Activated CD8-positive, alpha-beta T cell treated with anti-CD3 and anti-CD28 coated beads, Interleukin-2, amount 10 ng/mL, durations not matched to agents 7 days and 5 days (primary cell): ENCODE results near the gene SH3BP5. TPM values are rescaled to one million over a fixed set of nuclear protein-coding genes. Genes with fewer than 3 reads are reported as not detected.

ENCODE experiments used
- ATAC-seq: fragments of 150-1000 bp; cut with Tn5 transposase; one replicate; pipeline ENCODE4 v1.10.0; 2021; ENCODE audit warnings: moderate library complexity
- CTCF ChIA-PET: fragments of 350-600 bp; sonication (Branson Sonifier 250); formaldehyde crosslinking; loops from one replicate; lab custom pipeline; 2021; ENCODE audit warnings: antibody characterized with exemption; lab: Charles Lee
- POLR2A ChIA-PET: fragments of 350-600 bp; sonication (Branson Sonifier 250); formaldehyde crosslinking; loops from one replicate; lab custom pipeline; 2021; ENCODE audit warnings: antibody characterized with exemption; lab: Charles Lee
- DNase-seq: peaks from one replicate; pipeline ENCODE4 v3.0.0-alpha.2; 2020
- H3K27ac Mint-ChIP-seq: one replicate; pipeline ENCODE4 v1.8.0; 2021; ENCODE audit warnings: mild to moderate bottlenecking, mixed read lengths
- H3K27me3 Mint-ChIP-seq: one replicate; pipeline ENCODE4 v1.8.0; 2021; ENCODE audit warnings: low read depth, mixed read lengths
- H3K36me3 Mint-ChIP-seq: one replicate; pipeline ENCODE4 v1.8.0; 2021; ENCODE audit warnings: low read depth, mixed read lengths
- H3K4me1 Mint-ChIP-seq: one replicate; pipeline ENCODE4 v1.8.0; 2021; ENCODE audit warnings: low read depth, mixed read lengths
- H3K4me3 Mint-ChIP-seq: one replicate; pipeline ENCODE4 v1.8.0; 2021; ENCODE audit warnings: mild to moderate bottlenecking, mixed read lengths
- H3K9me3 Mint-ChIP-seq: one replicate; pipeline ENCODE4 v1.8.0; 2022; ENCODE audit warnings: mixed read lengths; ENCODE audit not compliant: insufficient read depth
- total RNA-seq, 2 experiments: library from RNA; stranded (reverse); gene quantifications; one replicate each; pipeline ENCODE4 v1.2.3, GENCODE V29; 2021

The SH3BP5 gene
- total RNA-seq, 2 experiments from 2014 or later: 12.6 to 15.0 TPM

DNA sequence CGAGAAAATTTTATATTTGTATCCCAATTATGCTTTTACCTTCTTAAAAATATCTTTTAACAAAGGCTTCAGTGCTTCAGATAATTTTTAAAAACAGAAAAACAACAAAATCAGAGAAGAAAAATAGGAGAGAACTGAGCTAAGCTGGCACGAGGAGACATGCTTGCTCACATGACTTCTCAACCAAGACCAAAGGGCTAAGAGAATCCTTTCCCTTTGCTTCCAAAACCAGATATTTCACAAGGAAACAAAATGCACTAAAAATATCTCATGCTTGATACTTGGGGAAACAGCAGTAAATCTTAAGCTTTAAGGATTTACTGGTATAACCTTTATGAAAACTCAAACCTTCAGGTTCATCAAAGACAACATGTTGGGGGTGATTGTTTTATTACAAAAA, 67.9 kb downstream of the SH3BP5 start:
- Mint-ChIP-seq H3K27me3 (no peaks in the 10 kb centered on the region), H3K4me1 (peaks cover 26% of the 10 kb centered on the region), H3K9me3 (no peaks in the 10 kb centered on the region), H3K36me3 (peaks cover 13% of the 10 kb centered on the region), H3K4me3 (no peak overlapping the region), H3K27ac (no peak overlapping the region)
- ChIA-PET CTCF (interaction anchor here (1.4 to 9.1 kb wide), 4 partner anchors 12 to 139 kb away, joined by 5 to 168 read pairs (median 124); partner anchors contain the start of genes CAPN7 and SH3BP5), POLR2A (no interaction called here)
- DNase-seq: no peak
- ATAC-seq: no peak

DNA sequence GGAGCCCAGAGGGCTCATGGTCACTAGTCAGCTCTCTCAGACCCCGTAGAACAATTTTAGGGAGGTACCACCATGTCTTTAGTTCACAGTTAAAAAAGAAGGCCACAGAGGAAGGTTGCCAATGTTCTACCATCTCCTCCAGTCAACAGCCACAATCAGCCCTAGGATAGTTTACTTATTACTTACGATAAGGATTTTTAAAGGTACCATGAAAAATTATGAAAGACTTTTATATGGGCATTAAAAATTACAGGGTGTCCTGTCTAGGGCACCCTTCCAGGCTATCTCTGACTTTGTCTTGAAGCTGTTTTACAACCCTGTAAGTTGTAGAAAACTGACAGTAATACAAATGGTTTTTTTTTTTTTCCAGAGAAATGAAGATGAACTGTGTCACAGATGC, 68.5 kb downstream of the SH3BP5 start:
- H3K4me1 Mint-ChIP-seq: peaks cover 21% of the 10 kb centered on the region
- H3K36me3 Mint-ChIP-seq: peaks cover 10% of the 10 kb centered on the region
- H3K27ac Mint-ChIP-seq: no peak overlapping the region
- ATAC-seq (no peak), DNase-seq (no peak)
- H3K4me3 Mint-ChIP-seq: no peak overlapping the region
- no peaks in the 10 kb centered on the region for H3K9me3 Mint-ChIP-seq
- POLR2A ChIA-PET: no interaction called here
- CTCF ChIA-PET: interaction anchor here (0.8 to 9.1 kb wide), 5 partner anchors 11 to 140 kb away, joined by 3 to 168 read pairs (median 100); partner anchors contain the start of genes CAPN7 and SH3BP5
- no peaks in the 10 kb centered on the region for H3K27me3 Mint-ChIP-seq

DNA sequence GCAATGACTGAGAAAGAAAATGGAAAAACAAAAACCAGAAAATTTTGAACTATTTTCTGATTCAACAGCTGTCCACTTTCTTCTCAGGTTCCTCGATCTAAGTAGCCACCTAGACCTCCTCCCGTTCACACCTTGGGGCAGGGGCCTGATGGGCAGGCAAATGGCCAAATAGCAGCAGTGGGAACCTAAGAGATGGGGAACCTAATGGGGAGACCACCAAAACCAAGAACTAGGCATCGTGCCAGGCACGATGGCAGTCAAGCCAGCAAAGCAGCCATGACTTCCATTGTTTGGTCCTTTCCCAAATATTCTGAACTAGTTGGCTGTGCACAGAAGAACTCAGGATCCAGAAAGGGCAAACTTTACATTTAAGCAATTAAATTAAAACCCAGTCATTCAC, 69.3 kb downstream of the SH3BP5 start:
- Mint-ChIP-seq H3K36me3 (peaks cover 17% of the 10 kb centered on the region), H3K9me3 (no peaks in the 10 kb centered on the region), H3K27me3 (no peaks in the 10 kb centered on the region), H3K27ac (no peak overlapping the region), H3K4me3 (no peak overlapping the region), H3K4me1 (peaks cover 18% of the 10 kb centered on the region)
- ChIA-PET CTCF (interaction anchor here (0.8 to 9.1 kb wide), 3 partner anchors 42 to 141 kb away, joined by 3 to 147 read pairs (median 100); partner anchors contain the start of gene CAPN7), POLR2A (no interaction called here)
- DNase-seq (peak; percentile 16), ATAC-seq (no peak)

DNA sequence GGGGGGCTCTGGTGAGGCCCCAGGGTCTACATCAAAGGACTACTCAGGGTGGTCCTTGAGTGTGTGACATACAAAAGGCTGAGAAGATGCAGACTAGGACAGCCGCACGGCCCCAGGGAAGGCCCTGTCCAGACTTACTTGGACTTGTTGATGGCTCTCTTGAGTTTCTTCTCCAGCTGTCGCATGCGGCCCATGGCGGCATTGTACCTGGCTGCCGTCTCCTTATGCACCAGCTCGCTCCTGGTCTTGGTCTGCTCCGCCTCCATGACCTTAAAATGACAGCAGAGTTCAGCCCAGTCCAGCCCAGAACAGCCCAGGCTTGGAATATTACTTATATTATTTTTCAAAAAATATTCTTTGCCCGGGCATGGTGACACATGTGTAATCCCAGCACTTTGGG, 70.4 kb downstream of the SH3BP5 start:
- CTCF ChIA-PET: interaction anchor here (1.2 to 1.3 kb wide), 2 partner anchors 72 to 144 kb away, joined by 3 read pairs; no protein-coding TSS in a partner anchor
- Mint-ChIP-seq H3K4me1 (peaks cover 15% of the 10 kb centered on the region), H3K27ac (no peak overlapping the region)

DNA sequence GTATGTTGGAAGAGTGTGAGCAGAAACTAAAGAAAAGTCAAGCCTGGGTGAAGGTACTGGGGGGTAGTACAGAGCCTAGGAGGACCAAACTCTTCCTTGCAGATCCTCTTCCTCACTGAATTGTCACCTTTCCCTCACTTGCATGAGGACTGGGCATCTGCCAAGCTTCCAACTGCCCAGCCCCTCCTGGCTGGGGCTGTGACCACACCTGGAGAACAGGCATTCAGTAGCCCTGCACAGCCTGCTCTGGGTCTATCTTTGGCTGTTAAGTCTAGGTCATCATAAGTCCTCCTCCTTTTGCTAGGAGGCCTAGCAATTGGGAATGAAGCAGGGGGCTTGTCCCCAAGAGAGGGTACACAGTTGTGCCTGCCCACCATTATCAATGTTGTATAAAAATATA, 71.1 kb downstream of the SH3BP5 start:
- DNase-seq (no peak), ATAC-seq (no peak)
- Mint-ChIP-seq H3K36me3 (peaks cover 28% of the 10 kb centered on the region), H3K4me1 (peaks cover 15% of the 10 kb centered on the region), H3K9me3 (no peaks in the 10 kb centered on the region), H3K27ac (no peak overlapping the region), H3K27me3 (no peaks in the 10 kb centered on the region), H3K4me3 (no peak overlapping the region)
- CTCF ChIA-PET: interaction anchor here (1.2 kb wide), 1 partner anchor 72 kb away, joined by 3 read pairs; no protein-coding TSS in a partner anchor
- POLR2A ChIA-PET: no interaction called here

More for the DNA sequence above, 70.4 kb downstream of the SH3BP5 start:
- peak; percentile 11 for DNase-seq
- H3K27me3 Mint-ChIP-seq: no peaks in the 10 kb centered on the region
- POLR2A ChIA-PET: interaction anchor here (0.6 kb wide), 1 partner anchor 296 kb away, joined by 3 read pairs; no protein-coding TSS in a partner anchor
- no peak for ATAC-seq
- H3K36me3 Mint-ChIP-seq: peaks cover 26% of the 10 kb centered on the region
- no peak overlapping the region for H3K4me3 Mint-ChIP-seq
- no peaks in the 10 kb centered on the region for H3K9me3 Mint-ChIP-seq

DNA sequence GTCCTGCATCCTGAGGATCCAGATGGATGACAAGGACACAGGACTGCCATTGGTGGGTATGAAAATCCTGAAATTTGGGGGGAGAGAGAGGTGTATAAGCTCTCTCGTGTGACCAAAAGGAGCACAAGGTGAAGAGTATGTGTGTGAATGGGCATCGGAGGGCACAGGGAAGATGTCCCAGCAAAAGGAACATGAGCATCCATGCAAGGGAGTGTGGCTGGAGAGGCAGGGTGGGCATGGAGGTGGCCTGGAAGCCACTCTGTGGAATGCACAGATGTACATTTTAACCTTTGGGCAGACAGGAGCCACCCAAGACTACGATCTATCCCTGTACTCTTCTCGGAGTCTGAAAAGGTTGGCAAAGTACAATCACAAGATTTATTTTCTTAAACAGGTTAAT, 71.9 kb downstream of the SH3BP5 start:
- POLR2A ChIA-PET: no interaction called here
- Mint-ChIP-seq H3K36me3 (peaks cover 36% of the 10 kb centered on the region), H3K4me3 (no peak overlapping the region), H3K4me1 (peaks cover 9% of the 10 kb centered on the region), H3K9me3 (no peaks in the 10 kb centered on the region), H3K27me3 (no peaks in the 10 kb centered on the region), H3K27ac (peak overlapping the region; percentile 22)
- no peak for DNase-seq
- CTCF ChIA-PET: interaction anchor here (1.3 to 3.5 kb wide), 4 partner anchors 8 to 152 kb away, joined by 3 to 25 read pairs (median 6); no protein-coding TSS in a partner anchor
- no peak for ATAC-seq

DNA sequence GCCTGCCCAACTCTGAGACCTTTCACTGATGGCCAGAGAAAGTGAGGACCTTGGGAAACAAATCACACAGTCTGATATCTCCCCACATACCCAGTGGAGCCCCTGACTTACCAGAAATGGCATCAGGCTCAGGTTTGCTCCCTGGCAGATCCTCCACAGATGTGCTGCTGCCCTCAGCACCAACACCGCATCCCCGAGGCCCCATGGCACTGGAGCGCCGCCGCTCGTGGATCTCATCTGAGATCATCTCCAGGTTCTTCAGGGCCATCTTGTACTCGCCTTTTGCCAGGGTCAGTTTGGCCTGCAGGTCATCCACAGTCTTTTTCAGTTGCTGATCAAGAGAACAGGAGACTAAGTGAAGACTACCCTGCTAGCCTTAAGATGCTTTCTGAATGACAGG, 73.7 kb downstream of the SH3BP5 start:
- no peaks in the 10 kb centered on the region for H3K4me1 Mint-ChIP-seq
- no peak overlapping the region for H3K27ac Mint-ChIP-seq
- ChIA-PET POLR2A (no interaction called here), CTCF (interaction anchor here (1.7 to 3.5 kb wide), 3 partner anchors 10 to 151 kb away, joined by 4 to 25 read pairs (median 5); no protein-coding TSS in a partner anchor)
- H3K9me3 Mint-ChIP-seq: no peaks in the 10 kb centered on the region
- H3K27me3 Mint-ChIP-seq: no peaks in the 10 kb centered on the region
- peaks cover 37% of the 10 kb centered on the region for H3K36me3 Mint-ChIP-seq
- DNase-seq (no peak), ATAC-seq (no peak)
- no peak overlapping the region for H3K4me3 Mint-ChIP-seq

DNA sequence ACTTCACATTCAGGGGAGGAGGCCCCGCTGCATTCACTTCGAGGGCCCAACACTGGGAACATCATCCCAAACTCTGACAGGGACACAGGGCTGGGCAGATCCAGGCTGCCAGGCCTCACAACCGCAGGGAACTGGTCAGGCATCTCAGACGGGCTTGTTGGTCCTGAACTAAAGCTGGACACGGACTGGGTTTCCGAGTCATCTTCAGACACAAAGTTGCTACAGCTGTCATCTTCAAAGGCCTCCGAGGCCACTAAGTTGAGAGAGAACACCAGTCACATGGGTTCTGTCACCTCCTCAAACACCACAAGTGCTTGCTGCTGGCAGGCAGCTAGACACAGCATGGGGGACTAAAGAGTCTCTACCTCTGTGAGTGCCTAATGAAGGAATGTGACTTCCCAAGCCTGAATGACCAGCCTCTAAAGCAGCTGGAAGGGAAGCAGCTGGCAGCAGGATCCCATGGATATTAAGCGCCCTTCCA, 75.5 kb downstream of the SH3BP5 start:
- ATAC-seq (no peak), DNase-seq (no peak)
- CTCF ChIA-PET: interaction anchor here (1.3 to 2.1 kb wide), 3 partner anchors 11 to 149 kb away, joined by 4 to 10 read pairs (median 7); partner anchors contain the start of gene SH3BP5
- H3K4me3 Mint-ChIP-seq: no peak overlapping the region
- peaks cover 49% of the 10 kb centered on the region for H3K36me3 Mint-ChIP-seq
- no peak overlapping the region for H3K27ac Mint-ChIP-seq
- H3K27me3 Mint-ChIP-seq: no peaks in the 10 kb centered on the region
- H3K9me3 Mint-ChIP-seq: no peaks in the 10 kb centered on the region
- POLR2A ChIA-PET: no interaction called here
- H3K4me1 Mint-ChIP-seq: peaks cover 6% of the 10 kb centered on the region

DNA sequence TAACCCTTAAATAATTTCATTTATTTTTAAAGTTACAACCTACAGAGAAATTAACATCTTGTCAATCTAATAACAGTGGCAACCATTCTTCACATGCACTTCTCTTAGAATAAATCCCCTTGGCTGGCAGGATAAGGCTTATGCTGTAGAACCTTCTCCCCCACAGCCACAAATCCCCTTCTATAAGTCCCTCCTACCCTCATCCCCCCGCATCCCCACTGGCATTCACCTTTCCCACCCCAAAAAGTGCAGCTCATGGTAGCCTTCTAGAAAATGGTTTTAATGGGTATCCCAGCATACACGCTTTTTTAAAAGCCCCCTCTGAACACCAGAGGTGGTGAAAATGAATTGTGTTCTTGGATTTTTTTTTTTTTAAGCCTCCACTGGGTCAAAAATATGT, 77.2 kb downstream of the SH3BP5 start:
- no peak for ATAC-seq
- POLR2A ChIA-PET: interaction anchor here (0.6 kb wide), 1 partner anchor 17 kb away, joined by 3 read pairs; no protein-coding TSS in a partner anchor

DNA sequence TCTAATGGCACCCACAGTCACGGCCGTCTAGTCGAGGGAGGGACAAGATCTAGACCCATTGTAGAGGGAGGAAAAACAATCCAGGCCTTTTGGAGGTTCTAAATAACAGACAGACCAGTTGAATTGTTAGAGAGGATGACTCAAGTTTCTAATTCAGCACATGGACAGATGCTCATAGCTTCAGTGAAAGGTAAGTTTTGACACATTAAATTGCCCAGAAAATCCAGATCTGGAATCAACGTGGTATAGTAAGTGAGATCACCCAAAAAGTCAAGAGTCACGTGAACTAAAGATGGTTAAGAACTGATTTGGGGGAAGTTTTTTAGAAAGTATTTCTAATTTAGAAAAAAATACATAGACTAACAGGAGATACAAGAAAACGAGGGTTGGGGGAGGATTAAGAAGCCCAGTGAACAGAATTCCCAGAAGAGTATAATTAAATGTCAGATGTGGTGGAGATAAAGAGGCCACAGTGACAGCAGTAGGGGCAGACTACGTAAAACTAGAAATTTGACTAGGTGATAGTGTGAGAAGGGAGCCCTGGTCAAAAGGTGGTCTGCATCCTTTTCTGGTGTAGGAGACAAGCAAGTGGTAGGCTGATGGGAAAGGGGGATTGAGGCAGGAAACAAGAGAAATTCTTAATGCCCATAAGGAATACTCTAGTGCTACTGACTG, 79.2 kb downstream of the SH3BP5 start:
- Mint-ChIP-seq H3K9me3 (no peaks in the 10 kb centered on the region), H3K4me1 (peaks cover 6% of the 10 kb centered on the region), H3K27me3 (no peaks in the 10 kb centered on the region), H3K27ac (no peak overlapping the region), H3K4me3 (no peak overlapping the region), H3K36me3 (peaks cover 50% of the 10 kb centered on the region)
- POLR2A ChIA-PET: no interaction called here
- DNase-seq (no peak), ATAC-seq (no peak)
- CTCF ChIA-PET: interaction anchor here (1.3 to 1.7 kb wide), 3 partner anchors 12 to 151 kb away, joined by 4 to 10 read pairs (median 5); no protein-coding TSS in a partner anchor

More for the DNA sequence above, 77.2 kb downstream of the SH3BP5 start:
- Mint-ChIP-seq H3K27ac (no peak overlapping the region), H3K4me3 (no peak overlapping the region), H3K9me3 (no peaks in the 10 kb centered on the region), H3K36me3 (peaks cover 59% of the 10 kb centered on the region), H3K4me1 (peaks cover 6% of the 10 kb centered on the region), H3K27me3 (no peaks in the 10 kb centered on the region)
- no peak for DNase-seq
- CTCF ChIA-PET: interaction anchor here (1.5 to 2.1 kb wide), 3 partner anchors 13 to 147 kb away, joined by 6 to 10 read pairs (median 7); partner anchors contain the start of gene SH3BP5

DNA sequence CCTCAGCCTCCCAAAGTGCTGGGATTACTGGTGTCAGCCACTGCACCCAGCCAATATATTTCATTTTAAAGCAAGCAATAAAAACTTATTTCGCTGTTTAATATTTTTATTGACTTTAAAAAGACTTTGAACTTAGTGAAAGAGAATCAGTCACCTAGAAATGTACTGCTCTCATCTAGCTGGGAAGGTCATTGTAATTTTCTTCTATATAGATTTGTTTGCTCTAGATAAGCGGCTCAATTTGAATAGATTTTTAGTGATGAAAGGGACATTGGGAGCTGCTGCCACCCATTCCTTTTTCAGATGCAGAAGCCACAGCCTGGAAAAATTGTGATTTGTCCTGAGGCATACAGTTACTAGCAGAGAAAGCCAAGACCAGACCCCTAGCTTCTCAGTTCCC, 86.2 kb downstream of the SH3BP5 start:
- H3K9me3 Mint-ChIP-seq: no peaks in the 10 kb centered on the region
- no peaks in the 10 kb centered on the region for H3K27me3 Mint-ChIP-seq
- no peak for DNase-seq
- peaks cover 7% of the 10 kb centered on the region for H3K4me1 Mint-ChIP-seq
- no peak for ATAC-seq
- H3K27ac Mint-ChIP-seq: no peak overlapping the region
- no peak overlapping the region for H3K4me3 Mint-ChIP-seq
- ChIA-PET POLR2A (no interaction called here), CTCF (interaction anchor here (0.8 to 1.7 kb wide), 3 partner anchors 22 to 159 kb away, joined by 3 to 5 read pairs (median 3); no protein-coding TSS in a partner anchor)
- peaks cover 47% of the 10 kb centered on the region for H3K36me3 Mint-ChIP-seq
